GM19324 (cell line): ENCODE measurements around the gene NRXN2.

Experiments used
- ATAC-seq: cut with Tn5 transposase; IDR thresholded peaks from one replicate; pipeline ENCODE4 v1.9.1; 2021; ENCODE audit warnings: mild to moderate bottlenecking, moderate library complexity; ENCODE audit not compliant: unreplicated experiment, low FRiP score

The NRXN2 gene

DNA sequence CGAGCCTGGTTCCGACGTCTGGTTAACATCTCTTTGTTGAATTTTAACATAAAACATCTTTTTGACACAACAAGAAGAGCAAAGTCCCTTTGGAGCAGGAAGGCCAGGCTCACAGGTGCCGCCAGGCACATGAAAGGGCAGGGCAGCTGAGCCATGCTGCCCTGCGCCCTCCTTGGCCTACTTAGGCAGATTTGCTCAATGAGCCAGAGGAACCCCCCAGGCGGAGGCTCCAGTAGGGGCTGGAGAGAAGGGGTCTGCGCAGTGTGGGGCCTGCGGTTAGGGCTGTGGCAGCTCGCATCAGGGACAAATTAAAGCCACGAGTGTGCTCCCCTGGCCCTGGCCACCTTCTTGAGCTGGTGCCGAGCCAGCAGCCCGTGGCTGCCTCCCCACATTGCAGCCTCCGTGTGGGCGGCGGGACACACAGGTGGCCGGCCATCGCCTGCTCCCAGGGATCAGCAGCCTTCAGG is 141.9 kb downstream of the NRXN2 start:
- no peak for ATAC-seq

- no peak for ATAC-seq
Measured at GRCh38 chr11:64580412-64580811, 142.6 kb downstream of the NRXN2 start.

DNA sequence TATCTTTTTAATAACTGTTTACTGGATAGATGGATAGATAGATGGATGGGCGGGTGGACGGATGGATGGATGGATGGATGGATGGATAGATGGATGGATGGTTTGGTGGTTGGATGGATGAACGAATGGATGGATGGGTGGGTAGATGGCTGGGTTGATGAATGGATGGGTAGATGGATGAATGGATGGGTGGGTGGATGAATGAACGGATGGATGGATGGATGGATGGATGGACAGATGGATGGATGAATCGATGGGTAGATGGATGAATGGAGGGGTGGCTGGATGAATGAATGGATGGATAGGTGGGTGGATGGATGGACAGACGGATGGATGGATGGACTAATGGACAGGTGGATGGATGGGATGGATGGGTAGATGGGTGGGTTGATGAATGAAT is 145.8 kb downstream of the NRXN2 start:
- ATAC-seq, result no peak

- ATAC-seq, result no peak
Measured at GRCh38 chr11:64572143-64572542, 150.9 kb downstream of the NRXN2 start.

DNA sequence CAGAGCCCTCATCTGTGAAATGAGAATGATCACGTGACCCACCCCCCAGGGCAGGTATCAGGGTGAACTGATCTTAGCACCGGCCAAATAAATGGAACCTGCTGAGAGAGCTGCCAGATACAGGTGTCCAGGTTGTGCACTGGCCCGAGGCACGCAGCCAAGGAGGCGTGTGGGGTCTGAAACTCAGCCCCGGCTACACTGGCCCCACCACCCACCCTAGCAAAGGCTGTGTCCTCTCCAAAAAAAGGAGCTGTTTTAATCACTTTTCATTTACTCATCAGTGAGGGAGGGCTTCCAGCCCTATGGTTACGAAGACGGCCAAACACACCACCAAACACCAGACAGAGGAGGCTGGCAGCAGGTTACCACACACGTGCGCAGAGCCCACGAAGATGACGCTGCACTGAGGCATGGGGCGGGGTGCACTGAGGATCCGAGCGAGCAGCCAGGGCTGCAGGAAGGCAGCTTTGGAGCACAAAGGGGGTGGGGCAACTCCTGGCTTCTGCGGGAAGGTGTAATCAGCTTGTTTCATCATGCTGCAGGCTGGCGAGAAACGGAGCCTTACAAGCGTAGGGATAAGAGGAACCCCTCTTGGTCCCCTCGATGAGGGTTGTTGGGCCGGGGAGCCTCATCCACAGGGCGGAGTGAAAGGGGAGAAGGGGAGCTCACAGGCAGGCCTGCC is 151.4 kb downstream of the NRXN2 start:
- no peak for ATAC-seq

DNA sequence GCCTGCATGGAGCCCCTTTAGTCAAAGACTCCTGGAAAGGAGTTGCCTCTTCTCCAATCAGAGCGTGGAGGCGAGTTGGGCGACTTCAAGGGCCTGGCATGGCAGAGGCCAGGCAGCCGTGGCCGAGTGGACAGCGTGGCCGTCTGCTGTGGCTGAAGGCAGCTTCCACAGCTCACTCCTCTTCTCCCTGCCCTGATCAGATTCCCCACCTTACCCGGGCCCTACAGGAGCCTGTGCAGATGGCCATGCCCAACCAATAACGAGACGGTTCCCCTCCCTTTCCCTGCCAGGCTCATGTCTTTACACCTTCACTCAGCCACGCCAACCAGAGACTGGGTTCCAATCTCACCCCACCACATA is 152.0 kb downstream of the NRXN2 start:
- ATAC-seq, result no peak

DNA sequence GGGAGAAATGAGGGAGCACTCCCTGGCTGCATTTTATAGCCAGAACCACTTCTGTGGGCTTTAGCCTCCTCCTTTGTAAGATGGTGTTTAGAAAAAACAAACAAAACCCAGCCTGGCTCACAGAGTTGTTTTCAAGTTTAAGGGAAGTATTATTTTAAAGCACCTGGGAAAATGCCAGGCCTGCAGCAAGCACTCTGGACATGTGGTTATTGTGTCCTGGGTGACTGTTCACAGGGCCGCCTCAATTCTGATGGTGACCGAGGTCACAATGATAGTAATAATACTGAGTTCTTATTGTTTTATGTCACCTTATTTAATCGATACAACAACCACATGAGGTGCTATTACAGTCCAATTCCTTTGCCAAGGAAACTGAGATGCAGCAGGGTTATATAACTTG is 152.7 kb downstream of the NRXN2 start:
- no peak for ATAC-seq

DNA sequence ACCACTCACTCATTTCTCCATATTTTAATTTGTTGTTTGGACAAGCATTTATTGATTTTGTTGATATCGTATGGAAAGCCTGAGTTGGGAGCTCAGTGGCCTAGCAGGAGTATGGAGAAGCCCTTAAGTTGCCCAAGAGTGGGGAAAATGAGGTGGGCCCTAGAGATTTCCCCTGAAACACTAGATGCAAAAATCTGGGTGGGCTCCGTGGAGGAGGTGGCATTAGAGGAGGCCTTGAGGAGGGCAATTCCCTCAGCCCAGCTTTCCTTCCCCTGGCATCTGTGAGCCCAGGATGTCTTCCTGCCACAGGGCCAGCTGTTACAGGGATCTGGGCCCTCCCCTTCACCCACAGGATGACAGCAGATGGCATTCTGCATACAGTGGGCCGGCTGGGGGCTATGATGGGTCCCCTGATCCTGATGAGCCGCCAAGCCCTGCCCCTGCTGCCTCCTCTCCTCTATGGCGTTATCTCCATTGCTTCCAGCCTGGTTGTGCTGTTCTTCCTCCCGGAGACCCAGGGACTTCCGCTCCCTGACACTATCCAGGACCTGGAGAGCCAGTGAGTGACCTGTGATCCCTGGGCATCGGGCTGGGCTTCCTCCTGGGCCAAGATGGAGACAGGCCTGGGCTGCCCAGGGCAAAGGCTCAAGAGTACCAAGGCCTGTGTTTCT is 153.6 kb downstream of the NRXN2 start:
- ATAC-seq, result no peak

- ATAC-seq, result no peak
Measured at GRCh38 chr11:64568584-64569140, 154.3 kb downstream of the NRXN2 start.

GRCh38 chr11:64568041-64568571 is 154.9 kb downstream of the NRXN2 start:
- ATAC-seq, result no peak

DNA sequence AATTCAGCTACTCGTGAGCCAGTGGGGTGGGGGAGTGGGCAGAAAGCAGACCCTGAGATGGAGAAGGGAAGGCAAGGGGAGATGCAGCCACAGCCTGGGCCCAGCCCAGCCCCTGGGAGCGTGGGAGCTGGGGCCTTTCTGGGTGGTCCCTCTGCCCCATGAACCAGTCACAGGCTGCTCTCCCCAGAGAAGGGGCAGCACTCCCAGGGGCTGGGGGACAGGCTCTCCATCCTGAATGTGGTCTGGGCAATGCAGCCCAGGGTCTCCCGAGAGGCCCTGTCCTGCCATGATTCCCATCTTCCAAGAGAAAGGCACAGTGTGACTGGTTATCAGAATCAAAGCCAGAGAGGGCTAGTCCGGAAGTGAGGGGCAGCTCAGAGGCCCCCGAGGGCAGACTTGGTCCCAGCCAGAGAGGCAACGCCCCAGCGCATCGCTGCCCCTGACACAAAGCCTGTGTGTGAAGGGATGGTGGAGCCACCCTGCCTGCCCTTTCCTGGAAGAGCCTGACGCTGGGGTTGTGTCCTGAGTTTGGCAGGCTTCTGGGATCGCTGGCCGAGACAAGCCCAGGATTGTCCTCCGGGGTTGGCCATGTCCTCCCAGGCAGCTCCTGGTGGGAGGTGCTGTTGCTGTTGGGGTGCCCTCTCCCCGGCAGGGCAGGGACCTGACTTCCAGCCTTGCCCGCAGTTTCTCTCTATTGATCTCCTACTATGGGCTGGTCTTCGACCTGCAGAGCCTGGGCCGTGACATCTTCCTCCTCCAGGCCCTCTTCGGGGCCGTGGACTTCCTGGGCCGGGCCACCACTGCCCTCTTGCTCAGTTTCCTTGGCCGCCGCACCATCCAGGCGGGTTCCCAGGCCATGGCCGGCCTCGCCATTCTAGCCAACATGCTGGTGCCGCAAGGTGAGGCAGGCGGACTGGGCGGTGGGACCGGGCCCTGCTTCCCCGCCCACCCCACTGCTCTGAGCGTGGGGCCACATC is 155.8 kb downstream of the NRXN2 start:
- no peak for ATAC-seq

GRCh38 chr11:64566042-64566914 is 156.7 kb downstream of the NRXN2 start:
- no peak for ATAC-seq

DNA sequence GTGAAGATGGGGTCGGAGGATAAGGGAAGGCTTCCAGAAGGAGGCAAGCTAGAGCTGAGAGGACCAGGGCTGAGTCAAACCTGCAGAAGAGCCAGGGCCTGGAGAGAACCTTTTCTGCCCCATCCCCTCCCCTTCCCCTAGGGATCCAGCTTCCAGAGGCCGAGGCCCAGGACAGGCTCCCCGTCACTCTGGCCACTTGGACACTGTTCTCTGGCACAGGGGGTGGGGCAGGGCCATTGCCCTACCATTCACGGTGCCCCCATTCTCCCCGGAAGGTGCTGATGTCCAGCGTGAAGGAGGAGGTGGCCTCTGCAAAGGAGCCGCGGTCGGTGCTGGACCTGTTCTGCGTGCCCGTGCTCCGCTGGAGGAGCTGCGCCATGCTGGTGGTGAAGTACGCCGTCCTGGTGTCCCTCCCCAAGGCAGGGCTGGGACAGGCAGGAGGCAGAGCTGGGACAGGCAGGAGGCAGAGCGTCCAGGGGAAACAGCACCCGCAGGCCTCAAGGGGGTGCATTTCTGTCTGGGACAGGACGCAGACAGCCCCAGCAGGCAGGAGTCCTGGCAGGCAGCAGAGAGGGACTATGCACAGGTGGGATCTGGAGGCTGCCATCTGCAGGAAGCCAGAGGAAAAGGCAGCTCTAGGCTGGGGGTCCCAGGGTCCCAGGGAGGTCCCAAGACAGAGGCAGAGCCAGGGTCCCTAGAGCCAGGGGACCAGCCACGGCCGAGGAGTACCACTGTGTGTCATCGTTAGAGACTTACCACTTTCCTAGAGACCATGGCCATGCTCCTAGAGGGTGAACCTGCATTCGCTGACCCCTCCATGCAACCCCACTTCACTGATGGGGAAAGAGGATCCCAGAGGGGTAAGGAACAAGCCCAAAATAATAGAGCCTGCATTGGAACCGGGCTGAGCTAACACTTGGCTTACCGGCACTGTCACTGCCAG is 157.8 kb downstream of the NRXN2 start:
- no peak for ATAC-seq

DNA sequence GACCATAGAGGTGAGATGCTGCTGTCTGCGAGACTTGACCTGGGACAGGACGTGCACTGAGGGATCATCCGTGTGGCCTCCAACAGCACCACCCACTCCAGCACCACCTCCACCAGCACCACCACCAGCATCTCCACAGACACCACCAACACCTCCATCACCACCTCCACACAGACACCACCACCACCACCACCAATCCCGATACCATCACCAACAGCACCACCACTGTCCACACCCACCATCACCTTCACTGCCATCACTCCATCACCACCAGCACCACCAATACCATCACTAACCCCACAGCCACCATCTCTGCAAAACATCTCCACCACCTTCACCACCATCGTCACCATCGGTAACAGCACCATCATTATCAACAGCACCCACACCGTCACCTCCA is 158.6 kb downstream of the NRXN2 start:
- no peak for ATAC-seq

DNA sequence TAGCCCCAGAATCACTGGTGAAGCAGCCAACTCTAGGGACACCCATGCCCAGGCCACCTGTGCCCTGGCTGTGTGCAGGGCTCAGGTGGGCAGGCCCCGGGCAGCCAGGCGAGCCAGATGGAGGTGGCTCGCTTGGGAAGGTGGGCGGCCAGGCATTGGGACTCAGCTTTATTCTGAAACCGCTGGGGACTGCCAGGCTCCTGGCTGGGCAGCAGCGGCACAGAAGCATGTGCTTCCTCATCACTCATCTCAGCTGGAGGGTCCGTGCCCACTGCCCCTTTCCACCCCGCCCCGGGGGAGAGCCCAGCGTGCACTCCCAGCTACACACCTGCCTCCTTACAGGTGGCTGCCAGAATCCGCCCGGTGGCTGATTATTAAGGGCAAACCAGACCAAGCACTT is 159.0 kb downstream of the NRXN2 start:
- ATAC-seq, result no peak

- no peak for ATAC-seq
Measured at GRCh38 chr11:64562723-64563351, 160.2 kb downstream of the NRXN2 start.

- ATAC-seq, result no peak
Measured at GRCh38 chr11:64561984-64562722, 160.8 kb downstream of the NRXN2 start.
